ENCODE measurements around the gene TUBB4A.

Gene TUBB4A

DNA sequence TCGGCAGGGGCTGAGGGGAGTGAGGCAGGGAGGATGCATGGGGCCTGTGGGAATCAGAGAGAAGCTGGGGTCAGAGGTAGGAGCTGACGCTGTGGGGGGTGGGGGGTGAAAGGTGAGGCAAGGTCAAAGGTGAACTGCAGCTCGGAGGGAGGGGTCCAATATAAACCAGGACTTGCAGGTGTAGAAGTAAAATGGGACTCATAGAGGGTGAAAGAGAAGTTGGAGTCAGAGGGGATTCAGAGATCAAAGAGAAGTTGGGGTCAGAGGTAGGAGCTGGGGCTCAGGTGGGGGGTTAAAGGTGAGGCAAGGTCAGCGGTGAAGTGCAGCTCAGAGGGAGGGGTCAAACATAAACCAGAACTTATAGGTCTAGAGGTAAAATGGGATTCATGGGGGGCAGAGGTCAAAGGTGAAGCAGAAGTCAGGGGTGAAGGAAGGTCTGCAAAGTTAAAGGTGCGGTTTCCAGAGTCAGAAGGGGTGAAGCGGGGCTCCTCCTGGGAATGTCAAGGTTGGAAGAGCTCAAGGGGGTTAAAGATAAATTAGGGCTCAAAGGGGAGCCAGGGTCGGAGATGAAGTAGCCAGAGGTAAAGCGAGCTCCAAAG, 7.6 kb downstream of the TUBB4A start:
- DNase-seq (ENCODE audit: low spot score), result no peak

DNA sequence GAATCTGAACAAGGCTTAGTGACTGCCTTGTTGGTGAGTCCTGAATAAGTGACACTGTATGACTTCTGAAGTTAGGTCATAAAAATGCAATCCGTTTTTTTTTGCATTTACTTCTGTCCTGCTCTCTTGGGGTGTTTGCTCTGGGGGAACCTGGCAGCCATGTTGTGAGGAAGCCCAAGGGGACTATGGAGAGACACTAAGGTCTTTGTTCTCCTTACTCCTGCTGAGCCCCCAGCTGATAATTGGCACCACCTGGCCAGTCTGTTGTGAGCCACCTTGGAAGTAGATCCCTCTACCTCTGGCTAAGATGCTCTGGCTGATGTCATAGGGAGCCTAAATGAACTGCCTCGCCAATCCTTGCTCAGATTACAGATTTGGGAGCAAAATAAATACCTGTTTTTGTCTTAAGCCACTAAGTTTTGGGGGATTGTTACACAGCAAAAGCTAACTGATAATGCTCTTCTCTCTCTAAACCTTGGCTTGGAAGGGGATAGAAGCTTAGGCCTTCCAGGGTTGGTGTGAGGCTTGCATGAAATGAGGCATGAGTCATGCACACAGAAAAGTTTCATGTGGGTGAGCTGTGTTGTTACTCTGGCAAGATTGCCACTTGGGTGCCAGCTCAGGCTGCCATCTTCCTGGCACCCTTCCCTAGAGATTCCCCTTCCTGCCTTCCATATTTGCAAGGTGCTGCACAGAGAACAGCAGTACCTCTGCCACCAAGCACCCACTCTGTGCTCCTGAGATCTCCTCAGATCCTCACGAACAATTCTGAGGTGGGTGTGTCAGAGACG, 10.1 kb downstream of the TUBB4A start:
- DNase-seq (ENCODE audit: low spot score), result no peak

DNA sequence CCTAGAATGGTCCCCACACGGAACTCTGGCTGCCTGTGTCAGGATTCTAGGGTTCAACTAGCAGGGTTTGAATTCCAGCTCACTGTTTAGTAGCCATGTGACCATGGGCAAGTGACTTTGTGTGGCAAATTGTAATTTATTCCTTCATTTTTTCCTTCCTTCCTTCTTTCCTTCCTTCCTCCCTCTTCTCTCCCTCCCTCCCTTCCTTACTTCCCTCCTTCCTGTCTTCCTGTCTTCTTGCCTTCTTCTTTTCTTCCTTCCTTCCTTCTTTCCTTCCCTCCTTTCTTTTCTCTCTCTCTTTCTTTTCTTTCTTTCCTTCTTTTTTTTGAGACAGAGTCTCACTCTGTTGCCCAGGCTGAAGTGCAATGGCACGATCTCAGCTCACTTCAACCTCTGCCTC, 12.0 kb downstream of the TUBB4A start:
- DNase-seq (ENCODE audit: low spot score), result no peak

DNA sequence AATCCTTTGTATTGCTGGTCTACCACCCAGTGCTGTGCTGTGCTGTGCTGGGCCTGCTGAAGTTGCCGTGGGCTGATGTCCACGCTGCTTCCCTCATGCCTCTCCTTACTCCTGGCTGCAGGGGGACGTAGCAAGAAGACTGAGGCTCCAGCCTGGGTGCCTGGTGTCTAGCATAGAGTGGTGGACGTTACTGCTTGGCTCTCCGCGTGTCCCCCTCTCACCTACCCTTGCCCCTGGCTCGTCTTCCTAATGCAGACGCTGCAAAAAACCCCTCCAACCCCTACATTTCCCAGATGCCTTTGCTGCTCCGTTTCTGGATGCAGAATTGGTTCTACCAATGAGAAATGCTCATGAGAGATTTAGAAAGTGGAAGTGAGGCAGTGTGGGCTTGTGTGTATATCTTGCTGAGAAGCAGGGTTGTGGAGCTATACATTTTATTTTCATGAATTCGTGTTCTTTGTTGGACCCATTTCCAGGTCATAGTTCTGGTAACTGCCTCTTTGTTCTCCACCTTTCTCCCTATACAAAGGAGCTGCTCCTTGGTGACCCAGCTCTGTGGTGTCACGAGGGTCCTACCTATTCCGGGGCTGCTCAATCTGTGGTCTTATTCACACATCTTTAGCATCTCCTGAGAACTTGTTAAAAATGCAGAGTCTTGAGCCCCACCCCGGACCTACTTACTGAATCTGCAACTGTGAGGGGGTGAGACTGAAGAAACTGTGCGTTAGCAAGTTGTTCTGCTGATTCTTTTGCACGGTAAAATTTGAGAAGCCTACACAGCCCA, 12.6 kb downstream of the TUBB4A start:
- DNase-seq (ENCODE audit: low spot score), result peak; percentile 28

DNA sequence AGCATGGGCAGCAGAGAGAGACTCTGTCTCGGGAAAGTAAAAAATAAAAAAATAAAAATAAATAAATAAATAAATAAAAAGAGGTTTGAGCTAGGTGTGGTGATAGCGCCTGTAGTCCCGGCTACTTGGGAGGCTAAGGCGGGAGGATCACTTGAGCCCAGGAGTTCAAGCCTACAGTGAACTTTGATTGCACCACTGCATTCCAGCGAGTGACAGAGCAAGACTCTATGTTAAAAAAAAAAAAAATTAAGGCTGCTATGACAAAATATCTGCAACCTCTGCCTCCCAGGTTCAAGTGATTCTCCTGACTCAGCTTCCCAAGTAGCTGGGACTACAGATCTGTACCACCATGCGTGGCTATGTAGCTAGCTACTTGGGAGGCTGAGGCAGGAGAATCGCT, 17.3 kb downstream of the TUBB4A start:
- DNase-seq (ENCODE audit: low spot score), result no peak

DNA sequence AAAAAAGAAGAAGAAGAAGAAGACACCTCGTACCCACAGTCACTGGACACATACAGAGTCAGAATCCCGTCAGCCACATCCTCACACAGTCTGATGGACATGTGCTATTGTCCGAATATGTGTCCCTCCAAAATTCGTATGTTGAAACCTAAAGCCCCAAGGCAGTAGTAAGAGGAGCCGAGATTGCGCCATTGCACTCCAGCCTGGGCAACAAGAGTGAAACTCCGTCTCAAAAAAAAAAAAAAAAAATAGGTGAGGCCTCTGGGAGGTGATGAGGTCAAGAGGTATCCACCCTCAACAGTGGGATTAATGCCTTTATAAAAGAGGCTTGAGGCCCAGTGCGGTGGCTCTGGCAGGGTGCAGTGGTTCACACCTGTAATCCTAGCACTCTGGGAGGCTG, 17.9 kb downstream of the TUBB4A start:
- DNase-seq (ENCODE audit: low spot score), result no peak

DNA sequence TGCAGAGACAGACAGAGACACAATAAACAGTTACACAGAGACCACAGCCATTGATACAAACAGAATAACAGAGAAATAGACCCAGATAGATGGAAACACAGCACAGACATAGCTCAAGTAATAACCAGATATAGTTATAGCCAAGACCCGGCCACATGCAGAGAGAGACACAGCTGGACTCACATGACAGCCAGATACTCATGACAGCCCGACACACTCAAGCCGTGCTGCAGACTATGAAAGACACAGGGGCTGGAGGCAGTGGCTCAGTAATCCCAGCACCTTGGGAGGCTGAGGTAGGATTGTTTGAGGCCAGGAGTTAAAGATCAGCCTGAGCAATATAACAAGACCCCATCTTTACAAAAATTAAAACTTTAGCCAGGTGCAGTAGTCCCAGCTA, 18.9 kb downstream of the TUBB4A start:
- DNase-seq (ENCODE audit: low spot score), result no peak

DNA sequence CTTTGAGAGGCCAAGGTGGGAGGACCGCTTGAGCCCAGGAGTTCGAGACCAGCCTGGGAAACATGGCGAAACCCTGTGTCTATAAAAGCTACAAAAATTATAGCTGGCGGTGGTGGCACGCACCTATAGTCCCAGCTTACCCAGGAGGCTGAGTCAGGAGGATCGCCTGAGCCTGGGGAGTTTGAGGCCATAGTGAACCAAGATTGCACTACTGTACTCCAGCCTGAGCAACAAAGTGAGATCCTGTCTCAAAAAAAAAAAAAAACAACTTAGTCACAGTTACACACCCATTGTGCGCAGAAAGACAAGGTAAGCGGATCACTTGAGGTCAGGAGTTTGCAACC, 19.8 kb downstream of the TUBB4A start:
- peak; percentile 9 for DNase-seq (ENCODE audit: low spot score)

DNA sequence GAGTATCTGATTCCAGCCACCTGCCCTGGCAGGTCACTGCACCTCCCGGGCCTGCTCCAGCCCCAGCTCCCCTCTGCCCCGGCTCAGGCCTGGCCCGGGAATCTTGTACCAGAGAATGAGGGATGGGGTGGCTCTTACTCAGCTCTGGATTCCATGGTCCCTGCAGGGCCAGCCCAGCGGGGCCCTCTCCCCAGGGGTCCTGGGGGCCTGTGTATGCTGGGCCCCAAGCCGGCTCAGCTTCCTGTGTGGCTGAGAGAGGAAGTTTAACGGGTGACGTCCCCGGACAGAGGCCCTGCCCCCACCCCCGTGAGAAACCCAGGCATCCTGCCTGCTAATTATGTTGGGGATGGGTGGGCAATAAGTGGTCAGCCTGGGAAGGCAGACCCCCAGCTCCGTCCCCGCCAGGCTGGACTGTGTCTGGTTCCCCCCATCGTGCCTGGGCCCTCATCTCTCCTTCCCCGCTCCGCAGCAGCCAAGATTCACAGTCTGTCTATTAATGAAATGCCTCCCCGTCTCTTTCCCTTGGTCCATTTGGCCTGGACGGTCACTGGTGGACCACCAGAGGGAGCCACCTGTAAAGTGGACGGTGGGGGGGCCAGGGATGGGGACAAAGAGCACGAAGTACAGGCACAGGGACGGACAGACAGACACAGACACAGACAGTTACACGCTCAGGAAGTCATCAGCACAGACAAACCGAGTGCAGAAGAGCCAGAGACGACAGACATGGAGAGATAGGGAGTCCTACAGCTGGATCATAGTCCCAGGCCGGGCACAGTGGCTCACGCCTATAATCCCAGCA, 20.4 kb downstream of the TUBB4A start, which contains the start of gene DENND1C:
Gene DENND1C (minus strand): TSS at position 247 of the 802 bp plus-strand sequence. CDS start 92 bp downstream, at position 155.
- peak; percentile 62 for DNase-seq (ENCODE audit: low spot score)

DNA sequence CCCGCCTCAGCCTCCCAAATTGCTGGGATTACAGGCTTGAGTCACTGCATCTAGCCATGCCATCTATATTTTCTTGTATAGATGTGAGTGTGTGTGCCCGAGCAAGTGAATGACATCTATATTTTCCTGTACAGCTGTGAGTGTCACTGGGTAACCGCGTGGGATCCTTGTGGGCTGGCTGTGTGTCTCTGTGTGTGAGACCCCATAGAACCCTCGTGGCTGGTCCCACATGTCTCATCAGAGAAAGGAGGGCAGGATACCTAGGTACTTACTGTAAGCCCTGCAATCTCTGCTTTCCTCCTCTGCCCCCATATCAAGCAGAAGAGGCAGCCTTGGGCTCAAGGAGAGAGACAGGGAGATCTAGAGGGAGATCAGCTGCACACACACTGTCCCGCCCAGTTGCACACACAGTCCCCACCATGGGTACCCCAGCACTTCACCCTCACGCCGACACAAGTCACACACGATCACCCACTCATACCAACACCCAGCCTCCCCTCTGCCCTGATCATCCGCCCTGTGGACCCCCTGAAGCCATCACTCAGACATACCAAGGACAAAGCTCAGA, 21.2 kb downstream of the TUBB4A start:
- peak; percentile 4 for DNase-seq (ENCODE audit: low spot score)

DNA sequence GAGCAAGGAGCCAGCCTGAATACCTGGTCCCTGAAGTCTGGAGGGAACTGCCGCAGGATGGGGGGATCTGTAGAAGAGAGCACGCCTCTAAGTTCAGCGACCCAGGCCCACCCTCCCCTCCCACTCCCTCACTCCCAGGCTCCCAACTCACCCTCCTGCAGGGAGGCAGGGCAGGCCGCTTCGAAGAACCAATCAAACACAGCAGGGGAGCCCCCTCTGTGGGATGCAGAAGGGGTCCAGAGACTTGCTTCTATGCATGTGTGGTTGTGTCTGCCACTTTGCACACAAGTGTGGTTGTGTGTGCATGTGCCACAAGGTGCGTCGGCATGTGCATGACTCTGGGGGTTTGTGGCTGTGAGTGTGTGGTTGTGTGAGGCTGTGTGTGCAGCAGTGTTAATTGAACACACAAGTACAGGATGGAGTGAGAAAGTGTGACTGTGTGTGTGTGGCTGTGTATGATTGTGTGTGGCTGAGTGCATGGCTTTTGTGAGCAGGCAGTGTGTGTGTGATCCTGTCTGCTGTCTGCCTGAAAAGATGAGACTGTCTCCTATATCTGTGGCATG, 22.2 kb downstream of the TUBB4A start:
- no peak for DNase-seq (ENCODE audit: low spot score)

DNA sequence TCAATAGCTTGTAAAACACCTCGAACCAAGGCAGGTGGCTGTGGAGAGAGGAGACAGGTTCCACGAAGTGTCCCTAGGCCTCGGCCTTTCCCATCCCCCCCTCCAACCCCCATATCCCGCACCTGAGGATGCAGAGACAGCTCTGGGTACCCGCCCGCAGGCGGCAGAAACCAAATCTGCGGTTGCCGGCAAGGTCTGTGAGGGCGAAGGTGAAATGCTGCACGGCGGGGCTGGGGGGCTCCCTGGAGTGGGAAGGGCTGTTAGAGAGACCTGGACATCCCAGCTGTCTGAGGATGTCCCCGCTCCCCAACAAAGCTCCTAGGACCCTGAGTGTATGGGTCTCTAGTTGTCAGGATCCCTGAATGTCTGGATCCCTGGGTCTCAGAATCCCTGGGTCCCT, 23.3 kb downstream of the TUBB4A start:
- DNase-seq (ENCODE audit: low spot score), result no peak

DNA sequence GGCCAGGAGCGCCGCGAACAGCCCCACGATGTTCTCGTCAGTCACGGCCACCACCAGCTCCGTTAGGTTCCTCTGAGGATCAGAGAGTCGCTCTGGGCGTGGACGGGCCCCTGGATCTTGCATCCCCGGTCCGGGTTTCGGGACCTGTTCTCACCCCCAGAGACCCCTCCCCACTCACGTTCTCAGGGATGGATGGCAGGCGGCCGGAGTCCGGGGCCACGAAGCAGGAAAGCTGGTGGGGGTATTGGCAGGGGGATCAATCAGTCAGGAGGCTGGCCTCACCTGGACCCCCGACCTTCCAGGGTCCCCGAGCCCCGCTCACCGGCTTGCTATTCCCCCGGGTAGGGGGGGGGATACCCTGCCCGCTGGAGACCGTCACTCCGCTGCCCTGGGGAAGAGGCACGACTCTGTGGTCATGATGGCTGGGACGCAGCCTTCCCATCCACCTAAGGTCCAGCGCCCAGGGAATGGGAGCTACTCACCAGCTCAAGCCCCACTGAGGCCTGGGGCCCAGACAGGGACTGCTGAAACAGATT, 25.1 kb downstream of the TUBB4A start:
- no peak for DNase-seq (ENCODE audit: low spot score)

DNA sequence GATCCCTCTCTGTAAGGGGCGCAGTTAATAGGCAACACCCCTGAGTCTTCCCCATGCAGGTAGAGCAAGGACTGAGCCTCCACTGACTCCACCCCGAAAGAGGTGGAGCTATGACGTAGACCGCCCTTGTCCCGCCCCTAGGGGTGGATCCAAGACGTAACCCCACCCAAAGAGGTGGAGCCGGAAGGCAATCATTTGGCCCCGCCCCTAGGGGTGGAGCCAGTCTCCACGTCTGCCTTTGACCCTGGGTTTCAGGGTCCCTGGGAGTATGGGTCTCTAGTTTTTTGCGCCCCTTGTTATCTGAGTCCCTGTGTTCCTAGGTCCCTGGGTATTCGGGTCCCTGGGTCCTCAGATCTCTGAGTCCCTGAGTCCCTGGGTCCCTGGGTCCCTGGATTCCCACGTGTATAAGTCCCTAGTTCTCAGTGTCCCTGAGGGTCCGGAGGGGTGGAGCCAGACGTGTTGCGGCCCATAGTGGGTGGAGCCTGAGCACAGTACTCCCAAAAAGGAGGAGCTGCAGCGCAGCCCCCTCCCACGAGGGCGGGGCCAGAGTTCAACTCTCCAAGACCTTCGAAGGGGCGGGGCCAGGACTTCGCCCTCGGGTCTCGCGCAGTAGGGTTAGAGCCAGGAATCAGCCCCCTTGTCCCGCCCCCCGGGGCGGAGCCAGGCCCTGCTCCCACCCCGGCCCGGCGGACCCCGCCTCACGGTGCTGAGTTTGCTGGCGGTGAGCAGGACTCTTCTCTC, 25.8 kb downstream of the TUBB4A start:
- DNase-seq (ENCODE audit: low spot score), result peak; percentile 36

DNA sequence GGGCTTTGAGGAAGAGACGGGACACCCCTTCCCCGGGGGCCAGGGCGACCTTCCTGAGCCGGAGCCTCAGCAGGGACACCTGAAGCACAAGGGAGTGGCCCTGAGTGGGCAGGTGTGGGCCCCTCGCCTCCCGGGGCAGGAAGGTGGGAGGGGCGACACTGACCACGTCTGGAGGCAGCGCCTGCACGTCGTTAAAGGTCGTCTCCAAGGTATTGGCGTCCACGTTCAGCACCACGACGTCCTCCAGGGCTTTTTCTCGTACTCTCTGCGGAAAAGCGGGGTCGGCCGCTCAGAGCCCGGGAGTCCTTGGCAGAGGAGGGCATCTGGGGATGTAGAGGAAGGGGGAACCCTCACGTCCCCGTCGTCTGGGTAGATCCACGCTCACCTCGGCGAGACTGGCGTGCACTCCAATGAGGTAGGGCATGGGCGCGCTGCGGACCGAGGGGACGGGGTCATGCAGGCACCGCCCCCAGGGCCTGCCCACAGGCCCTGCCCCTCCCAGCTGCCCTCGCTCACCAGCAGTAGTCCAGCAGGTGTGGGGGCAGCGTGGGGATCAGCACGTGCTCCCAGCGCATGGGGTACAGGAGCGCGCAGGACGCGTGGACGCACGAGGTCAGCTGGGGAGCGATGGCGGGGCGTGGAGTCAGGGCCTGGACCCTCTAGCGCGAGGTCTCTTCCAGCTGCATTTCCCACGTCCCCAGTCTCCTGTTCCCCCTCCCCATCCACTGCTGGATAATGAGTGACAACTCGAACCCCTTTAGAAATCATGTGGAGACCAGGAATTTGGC, 26.6 kb downstream of the TUBB4A start:
- DNase-seq (ENCODE audit: low spot score), result no peak

DNA sequence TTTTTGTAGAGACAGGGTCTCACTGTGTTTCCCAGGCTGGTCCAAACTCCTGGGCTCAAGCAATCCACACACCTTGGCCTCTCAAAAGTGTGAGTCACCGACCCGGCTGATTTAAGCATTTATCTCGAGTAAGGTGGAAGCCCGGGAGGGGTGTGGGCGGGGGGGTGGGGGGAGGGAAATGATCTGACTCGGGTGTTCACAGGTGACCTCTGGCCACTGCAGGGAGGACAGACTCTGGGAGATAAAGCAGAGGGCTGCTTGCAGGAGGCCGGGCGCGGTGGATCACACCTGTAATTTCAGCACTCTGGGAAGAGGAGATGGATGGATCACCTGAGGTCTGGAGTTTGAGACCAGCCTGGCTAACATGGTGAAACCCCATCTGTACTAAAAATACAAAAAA, 28.5 kb downstream of the TUBB4A start:
- DNase-seq (ENCODE audit: low spot score), result no peak

DNA sequence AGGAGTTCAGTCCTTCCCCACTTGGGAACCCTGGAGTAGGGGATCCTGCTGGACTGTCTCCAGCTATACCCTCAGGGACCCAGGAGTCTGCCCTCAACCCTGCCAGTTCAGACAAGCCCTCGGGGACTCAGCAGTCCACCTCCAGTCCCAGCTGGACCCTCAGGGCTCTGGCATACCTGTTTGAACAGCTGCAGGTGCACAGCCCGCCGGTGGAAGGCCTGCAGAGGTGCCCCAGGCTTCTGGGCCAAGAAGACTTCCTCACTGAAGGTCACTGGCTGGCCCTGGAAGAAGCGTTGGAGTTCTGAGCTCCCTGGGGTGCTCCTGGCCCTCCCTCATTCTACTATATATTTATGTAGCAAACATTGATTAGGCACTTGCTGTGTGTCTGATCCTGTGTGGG, 29.4 kb downstream of the TUBB4A start:
- no peak for DNase-seq (ENCODE audit: low spot score)

DNA sequence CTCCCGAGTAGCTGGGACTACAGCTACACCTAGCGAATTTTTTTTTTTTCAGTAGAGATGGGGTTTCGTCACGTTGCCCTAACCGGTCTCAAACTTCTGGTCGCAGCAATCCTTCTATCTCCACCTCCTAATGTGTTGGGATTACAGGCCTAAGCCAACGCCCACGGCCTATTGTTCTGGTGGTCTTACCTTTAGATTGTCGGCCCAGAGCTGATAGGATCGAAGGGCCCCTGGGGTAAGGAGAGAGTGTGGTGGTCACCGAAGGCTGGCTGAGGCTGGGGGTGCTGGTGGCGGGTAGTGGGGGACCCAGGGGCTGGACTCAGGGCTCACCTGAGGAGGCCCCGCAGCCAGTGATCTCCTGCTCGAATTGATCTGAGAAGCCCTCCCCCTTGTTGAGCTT, 31.0 kb downstream of the TUBB4A start:
- no peak for DNase-seq (ENCODE audit: low spot score)

DNA sequence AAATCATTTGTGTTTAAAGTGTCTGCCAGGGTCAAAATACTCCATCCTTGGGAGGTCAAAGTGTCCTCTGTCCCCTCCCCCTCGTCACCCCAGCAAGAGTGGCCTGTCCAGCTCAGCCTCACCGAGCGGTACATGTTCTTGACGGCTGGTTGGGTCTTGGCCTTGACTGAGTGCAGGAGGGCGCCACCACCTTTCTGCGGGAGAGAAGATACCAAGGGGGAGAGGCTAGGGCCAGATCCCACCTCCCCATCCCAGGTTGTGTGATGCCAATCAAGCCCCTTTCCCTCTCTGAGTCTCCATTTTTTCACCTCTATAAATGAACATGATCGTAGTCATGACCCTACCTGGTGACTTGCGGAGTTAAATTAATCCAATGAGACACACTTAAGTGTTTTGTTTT, 31.9 kb downstream of the TUBB4A start:
- no peak for DNase-seq (ENCODE audit: low spot score)

DNA sequence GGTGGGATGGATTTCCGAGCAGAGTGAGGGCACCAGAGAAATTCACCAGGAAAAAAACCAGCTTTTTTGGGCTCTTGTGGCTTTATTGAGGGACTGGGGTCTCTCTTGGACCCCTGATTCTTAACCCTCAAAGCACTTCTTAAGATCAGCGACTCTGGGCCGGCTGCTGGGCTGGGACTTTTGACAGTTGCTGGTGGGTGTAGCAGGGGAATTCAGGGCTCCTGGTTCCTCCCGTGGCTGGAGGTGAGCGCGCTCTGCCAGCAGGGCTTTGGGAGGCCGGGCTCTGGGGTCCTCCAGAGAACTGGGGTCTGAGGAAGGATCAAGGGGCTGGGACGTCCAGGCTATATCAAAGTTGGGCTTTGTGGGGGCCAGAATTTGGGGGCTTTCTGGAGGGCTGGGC, 34.7 kb downstream of the TUBB4A start:
- DNase-seq (ENCODE audit: low spot score), result no peak

Data from CD4-positive, alpha-beta T cell treated with Interleukin-15 for 4 hours (primary cell).